Measurements from ENCODE around the gene MRPL40.
A peak's percentile ranks its signal among the peaks of the same experiment; 100 is the strongest.
"Not testable (repeated sequence)": the region's sequence is repeated elsewhere in the genome, so short reads cannot be mapped to it uniquely, and the experiment has no call there.

The MRPL40 gene

GRCh38 chr22:19407649-19408606 is 24.4 kb upstream of the MRPL40 start:
- no peak for DNase-seq

GRCh38 chr22:19410941-19411689 is 21.2 kb upstream of the MRPL40 start:
- no peak for DNase-seq

- DNase-seq: no peak
These were observed 20.7 kb upstream of the MRPL40 start for GRCh38 chr22:19411690-19412045.

GRCh38 chr22:19412478-19412877 is 19.9 kb upstream of the MRPL40 start:
- DNase-seq: no peak

GRCh38 chr22:19412923-19413322 is 19.4 kb upstream of the MRPL40 start:
- DNase-seq: no peak

GRCh38 chr22:19419086-19419463 is 13.3 kb upstream of the MRPL40 start:
- DNase-seq: no peak

GRCh38 chr22:19419464-19420178 is 12.7 kb upstream of the MRPL40 start:
- peak; percentile 84 for DNase-seq

GRCh38 chr22:19420321-19420720 is 12.0 kb upstream of the MRPL40 start:
- no peak for DNase-seq

GRCh38 chr22:19422440-19423301 is 9.7 kb upstream of the MRPL40 start:
- no peak for DNase-seq

- no peak for DNase-seq
These were observed 8.2 kb upstream of the MRPL40 start for GRCh38 chr22:19424186-19424500.

GRCh38 chr22:19429950-19430889 is 2.1 kb upstream of the MRPL40 start:
- DNase-seq: peak; percentile 36

- DNase-seq: no peak
These were observed 1.3 kb upstream of the MRPL40 start for GRCh38 chr22:19430890-19431541.

GRCh38 chr22:19431649-19432132 is 654 bp upstream of the MRPL40 start, which contains the start of gene HIRA:
TSS of gene HIRA (minus strand) at chr22:19431733. CDS start at chr22:19431476, 257 bp downstream.
- peak; percentile 82 for DNase-seq

- DNase-seq: no peak
These were observed 2.1 kb downstream of the MRPL40 start for GRCh38 chr22:19434401-19434800.

- DNase-seq: no peak
These were observed 2.7 kb downstream of the MRPL40 start for GRCh38 chr22:19434829-19435580.

- DNase-seq: not testable (repeated sequence)
These were observed 4.3 kb downstream of the MRPL40 start for GRCh38 chr22:19436444-19437161.

GRCh38 chr22:19438298-19438697 is 6.0 kb downstream of the MRPL40 start:
- no peak for DNase-seq

- no peak for DNase-seq
These were observed 8.3 kb downstream of the MRPL40 start for GRCh38 chr22:19440411-19441195.
